HL-60 (cell line): Measurements from ENCODE around the gene CFAP58.

Source experiments
- CTCF ChIP-seq: IDR thresholded peaks from one replicate; pipeline ENCODE4 v1.5.1; 2011; ENCODE audit warnings: low read length, control low read depth, inconsistent platforms; ENCODE audit not compliant: insufficient read depth
- POLR2AphosphoS5 ChIP-seq: IDR thresholded peaks from 2 replicates; pipeline ENCODE4 v1.6.1; 2012; ENCODE audit warnings: low read depth

GRCh38 chr10:104308439-104308903 lies 45.2 kb upstream of the CFAP58 start:
- TF ChIP-seq CTCF (no peak), POLR2AphosphoS5 (no peak)
